ENCODE data around the gene SLC41A1. TPM values are rescaled to one million over a fixed set of nuclear protein-coding genes. Genes with fewer than 3 reads are reported as not detected.

The SLC41A1 gene
- total and polyA plus RNA-seq, 2 experiments from 2014 or later = 11.8 to 30.0 TPM

GRCh38 chr1:205817988-205818387 is 5.0 kb upstream of the SLC41A1 start:
- H3F3A ChIP-seq (replicated peaks; ENCODE audit: low read depth) = no peaks in the 10 kb centered on the region
- H4K20me1 ChIP-seq (replicated peaks; ENCODE audit: insufficient read depth) = no peaks in the 10 kb centered on the region; the same call in 1 of the 2 replicates
- ATAC-seq (no peak), DNase-seq (ENCODE audit: low spot score) (no peak)
- no peak overlapping the region for H3K4me3 ChIP-seq
- H3K27me3 Mint-ChIP-seq (ENCODE audit: insufficient read depth, low read depth, poor library complexity) = peaks cover 7% of the 10 kb centered on the region
- no peak overlapping the region for H3K4me2 ChIP-seq
- no peaks in the 10 kb centered on the region; the same call in 2 of the 3 replicates for H3K9me3 Mint-ChIP-seq
- H3K4me1 Mint-ChIP-seq = peaks cover 4% of the 10 kb centered on the region
- no peak overlapping the region for H3K4me3 Mint-ChIP-seq
- no peaks in the 10 kb centered on the region for H3K9me2 ChIP-seq (ENCODE audit: insufficient read depth)
- TF ChIP-seq EZH2 (IDR thresholded peaks at IDR 0.05; ENCODE audit: low read depth, unreplicated experiment) = no peak
- TF ChIP-seq EZH2phosphoT487 (IDR thresholded peaks at IDR 0.05; ENCODE audit: unreplicated experiment) = no peak
- TF ChIP-seq POLR2AphosphoS5 (IDR thresholded peaks at IDR 0.05; ENCODE audit: low read depth) = no peak
- TF ChIP-seq ZNF462 (CRISPR knock-in tag; IDR thresholded peaks at IDR 0.05) = no peak
- no peak for TF ChIP-seq STAT1 (IDR thresholded peaks at IDR 0.05; ENCODE audit: unreplicated experiment)
- no peaks in the 10 kb centered on the region; the same call in 2 of the 3 replicates for H3K36me3 Mint-ChIP-seq (ENCODE audit: low read depth)
- H3K27me3 ChIP-seq (ENCODE audit: insufficient read depth) = peaks cover 6% of the 10 kb centered on the region; the same call in 1 of the 2 replicates
- H3K36me3 ChIP-seq (ENCODE audit: insufficient read depth) = no peaks in the 10 kb centered on the region
- no peak overlapping the region for H2AFZ ChIP-seq
- no peaks in the 10 kb centered on the region for H3K79me2 ChIP-seq (replicated peaks; ENCODE audit: insufficient read depth)
- H3K27ac ChIP-seq (ENCODE audit: low read depth) = no peak overlapping the region
- peaks cover 5% of the 10 kb centered on the region; the same call in 1 of the 2 replicates for H3K4me1 ChIP-seq (ENCODE audit: insufficient read depth)
- no peak overlapping the region for H3K27ac Mint-ChIP-seq

- Histone ChIP-seq H2AFZ (no peak overlapping the region), H3K27ac (ENCODE audit: low read depth) (no peak overlapping the region), H3K27me3 (ENCODE audit: insufficient read depth) (peaks cover 6% of the 10 kb centered on the region; the same call in 1 of the 2 replicates), H3K4me1 (ENCODE audit: insufficient read depth) (peaks cover 5% of the 10 kb centered on the region; the same call in 1 of the 2 replicates), H3K9me2 (ENCODE audit: insufficient read depth) (no peaks in the 10 kb centered on the region), H3K4me3 (no peak overlapping the region), H3K79me2 (replicated peaks; ENCODE audit: insufficient read depth) (no peaks in the 10 kb centered on the region), H4K20me1 (replicated peaks; ENCODE audit: insufficient read depth) (no peaks in the 10 kb centered on the region; the same call in 1 of the 2 replicates), H3F3A (replicated peaks; ENCODE audit: low read depth) (no peaks in the 10 kb centered on the region), H3K36me3 (ENCODE audit: insufficient read depth) (no peaks in the 10 kb centered on the region), H3K4me2 (no peak overlapping the region)
- no peaks in the 10 kb centered on the region; the same call in 2 of the 3 replicates for H3K36me3 Mint-ChIP-seq (ENCODE audit: low read depth)
- no peaks in the 10 kb centered on the region; the same call in 2 of the 3 replicates for H3K9me3 Mint-ChIP-seq
- no peak for DNase-seq (ENCODE audit: low spot score)
- peaks cover 7% of the 10 kb centered on the region for H3K27me3 Mint-ChIP-seq (ENCODE audit: insufficient read depth, low read depth, poor library complexity)
- ATAC-seq = no peak
- no peak overlapping the region for H3K4me3 Mint-ChIP-seq
- H3K27ac Mint-ChIP-seq = no peak overlapping the region
- peaks cover 5% of the 10 kb centered on the region for H3K4me1 Mint-ChIP-seq
- TF ChIP-seq STAT1 (IDR thresholded peaks at IDR 0.05; ENCODE audit: unreplicated experiment) (no peak), EZH2phosphoT487 (IDR thresholded peaks at IDR 0.05; ENCODE audit: unreplicated experiment) (no peak), ETS1 (IDR thresholded peaks at IDR 0.05) (no peak), EZH2 (IDR thresholded peaks at IDR 0.05; ENCODE audit: low read depth, unreplicated experiment) (no peak), NANOG (IDR thresholded peaks at IDR 0.05; ENCODE audit: borderline replicate concordance) (no peak), REST (IDR thresholded peaks at IDR 0.05; ENCODE audit: unreplicated experiment) (no peak), JUNB (IDR thresholded peaks at IDR 0.05; ENCODE audit: unreplicated experiment) (no peak), CREB1 (CRISPR knock-in tag; IDR thresholded peaks at IDR 0.05; ENCODE audit: low read depth) (no peak)
These were observed 4.4 kb upstream of the SLC41A1 start for GRCh38 chr1:205817364-205817763.
